ENCODE measurements around the gene FRYL.

The FRYL gene

DNA sequence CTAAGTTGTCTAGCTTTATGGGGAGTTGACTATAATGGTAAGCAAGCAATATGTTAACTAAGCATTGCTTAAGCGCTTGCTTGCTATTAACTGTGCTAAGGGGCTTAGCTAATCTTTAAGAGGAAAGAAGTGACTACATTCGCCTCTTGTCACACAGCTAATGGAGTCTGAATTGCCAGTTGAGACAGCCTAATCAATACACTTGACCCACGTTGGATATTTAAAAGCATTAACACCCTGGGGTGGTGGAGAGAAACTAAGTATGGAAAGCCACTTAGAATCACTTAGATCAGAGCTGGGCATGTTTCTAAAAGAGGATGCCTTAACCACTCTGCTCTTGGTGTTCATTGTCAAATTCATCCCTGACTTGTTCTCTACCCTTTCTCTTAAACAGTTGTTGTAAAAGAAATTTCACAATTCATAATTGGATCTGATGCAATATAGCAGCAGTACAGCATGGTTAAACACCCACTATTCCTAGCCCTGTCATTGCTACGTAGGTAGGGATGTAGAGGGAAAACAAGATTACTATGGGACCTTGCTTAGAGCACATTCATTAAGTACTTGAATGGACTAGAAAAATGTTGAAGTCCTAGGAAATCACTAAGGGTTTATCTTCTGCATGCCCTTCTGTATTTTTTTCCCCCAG, 286.5 kb downstream of the FRYL start:
- Mint-ChIP-seq H3K4me3 (no peak overlapping the region), H3K36me3 (ENCODE audit: low read depth) (no peaks in the 10 kb centered on the region), H3K27me3 (ENCODE audit: low read depth, poor library complexity) (peaks cover 56% of the 10 kb centered on the region), H3K27ac (no peak overlapping the region), H3K4me1 (no peaks in the 10 kb centered on the region), H3K9me3 (peaks cover 8% of the 10 kb centered on the region)
- DNase-seq, result no peak
- TF ChIP-seq, protein P1, sequence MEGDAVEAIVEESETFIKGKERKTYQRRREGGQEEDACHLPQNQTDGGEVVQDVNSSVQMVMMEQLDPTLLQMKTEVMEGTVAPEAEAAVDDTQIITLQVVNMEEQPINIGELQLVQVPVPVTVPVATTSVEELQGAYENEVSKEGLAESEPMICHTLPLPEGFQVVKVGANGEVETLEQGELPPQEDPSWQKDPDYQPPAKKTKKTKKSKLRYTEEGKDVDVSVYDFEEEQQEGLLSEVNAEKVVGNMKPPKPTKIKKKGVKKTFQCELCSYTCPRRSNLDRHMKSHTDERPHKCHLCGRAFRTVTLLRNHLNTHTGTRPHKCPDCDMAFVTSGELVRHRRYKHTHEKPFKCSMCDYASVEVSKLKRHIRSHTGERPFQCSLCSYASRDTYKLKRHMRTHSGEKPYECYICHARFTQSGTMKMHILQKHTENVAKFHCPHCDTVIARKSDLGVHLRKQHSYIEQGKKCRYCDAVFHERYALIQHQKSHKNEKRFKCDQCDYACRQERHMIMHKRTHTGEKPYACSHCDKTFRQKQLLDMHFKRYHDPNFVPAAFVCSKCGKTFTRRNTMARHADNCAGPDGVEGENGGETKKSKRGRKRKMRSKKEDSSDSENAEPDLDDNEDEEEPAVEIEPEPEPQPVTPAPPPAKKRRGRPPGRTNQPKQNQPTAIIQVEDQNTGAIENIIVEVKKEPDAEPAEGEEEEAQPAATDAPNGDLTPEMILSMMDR (IDR thresholded peaks at IDR 0.05), result no peak

DNA sequence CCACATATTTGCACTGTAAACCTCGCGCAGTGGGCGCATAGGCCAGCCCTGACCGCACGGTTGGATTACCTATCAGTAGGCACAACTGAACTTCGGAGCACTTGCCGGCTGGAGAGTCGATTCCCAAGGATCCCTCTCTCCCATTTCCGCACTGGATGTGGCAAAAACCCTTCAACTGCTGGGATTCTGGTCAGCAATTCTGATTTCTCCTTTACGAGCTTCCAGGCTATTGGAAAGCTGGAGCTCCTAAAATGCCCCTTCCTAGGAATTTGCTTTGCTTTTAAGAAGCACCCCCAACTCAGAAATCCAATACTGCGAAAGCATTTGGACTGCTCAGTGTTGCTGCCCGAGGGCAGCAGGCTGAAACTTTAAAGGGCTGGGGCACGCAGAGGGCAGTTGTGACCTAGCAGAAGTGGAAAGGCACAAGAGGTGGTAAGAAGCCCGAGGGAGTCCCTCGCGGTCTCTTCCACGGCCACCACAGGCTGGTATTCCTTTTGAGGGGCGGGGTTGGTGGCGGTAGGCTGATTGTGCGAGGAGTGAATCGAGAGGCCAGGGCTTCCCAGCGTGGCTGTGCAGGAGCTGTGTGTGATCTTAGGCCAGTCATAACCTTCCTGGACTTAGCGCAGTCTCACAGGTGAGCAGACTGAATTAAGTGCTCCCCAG, 288.4 kb downstream of the FRYL start:
- no peak for DNase-seq
- H3K36me3 Mint-ChIP-seq (ENCODE audit: low read depth), result no peaks in the 10 kb centered on the region
- TF ChIP-seq, protein P1 (IDR thresholded peaks at IDR 0.05), result no peak
- no peak overlapping the region for H3K27ac Mint-ChIP-seq
- no peaks in the 10 kb centered on the region for H3K4me1 Mint-ChIP-seq
- peaks cover 75% of the 10 kb centered on the region for H3K27me3 Mint-ChIP-seq (ENCODE audit: low read depth, poor library complexity)
- H3K4me3 Mint-ChIP-seq, result peak overlapping the region; percentile 45
- peaks cover 8% of the 10 kb centered on the region for H3K9me3 Mint-ChIP-seq

DNA sequence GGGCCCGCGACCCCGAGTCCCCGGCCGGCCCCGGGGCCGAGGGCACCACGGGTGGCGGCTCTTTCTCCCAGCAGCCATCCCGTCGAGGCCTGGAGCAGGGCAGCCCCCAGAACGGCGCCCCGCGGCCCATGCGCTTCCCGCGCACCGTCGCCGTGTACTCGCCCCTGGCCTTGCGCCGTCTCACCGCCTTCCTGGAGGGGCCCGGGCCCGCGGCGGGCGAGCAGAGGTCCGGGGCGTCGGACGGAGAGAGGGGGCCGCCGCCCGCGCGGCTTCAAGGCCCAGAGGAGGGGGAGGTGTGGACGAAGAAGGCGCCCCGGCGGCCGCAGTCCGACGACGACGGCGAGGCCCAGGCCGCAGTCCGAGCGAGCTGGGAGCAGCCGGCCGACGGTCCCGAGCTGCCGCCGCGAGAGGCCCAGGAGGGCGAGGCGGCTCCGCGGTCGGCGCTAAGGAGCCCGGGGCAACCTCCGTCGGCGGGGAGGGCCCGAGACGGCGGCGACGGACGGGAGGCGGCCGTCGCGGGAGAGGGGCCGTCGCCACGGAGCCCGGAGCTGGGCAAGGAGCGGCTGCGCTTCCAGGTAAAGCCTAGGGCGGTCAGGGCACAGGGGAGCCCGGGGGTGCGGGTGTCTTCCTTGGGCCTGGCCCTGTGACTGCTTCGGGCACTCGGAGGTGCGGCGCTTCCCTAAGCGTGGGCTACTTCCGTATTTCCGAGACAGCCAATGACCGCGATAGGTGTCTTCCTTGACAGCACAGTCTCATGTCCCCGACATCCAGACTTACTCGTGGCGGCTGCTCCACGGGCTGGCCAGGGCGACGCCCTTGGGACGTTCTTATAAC, 289.2 kb downstream of the FRYL start:
- H3K27me3 Mint-ChIP-seq (ENCODE audit: low read depth, poor library complexity), result peaks cover 82% of the 10 kb centered on the region
- H3K4me1 Mint-ChIP-seq, result no peaks in the 10 kb centered on the region
- peak overlapping the region; percentile 28 for H3K4me3 Mint-ChIP-seq
- DNase-seq, result peak; percentile 20
- H3K27ac Mint-ChIP-seq, result no peak overlapping the region
- peaks cover 8% of the 10 kb centered on the region for H3K9me3 Mint-ChIP-seq
- TF ChIP-seq, protein P1 (IDR thresholded peaks at IDR 0.05), result no peak
- no peaks in the 10 kb centered on the region for H3K36me3 Mint-ChIP-seq (ENCODE audit: low read depth)

DNA sequence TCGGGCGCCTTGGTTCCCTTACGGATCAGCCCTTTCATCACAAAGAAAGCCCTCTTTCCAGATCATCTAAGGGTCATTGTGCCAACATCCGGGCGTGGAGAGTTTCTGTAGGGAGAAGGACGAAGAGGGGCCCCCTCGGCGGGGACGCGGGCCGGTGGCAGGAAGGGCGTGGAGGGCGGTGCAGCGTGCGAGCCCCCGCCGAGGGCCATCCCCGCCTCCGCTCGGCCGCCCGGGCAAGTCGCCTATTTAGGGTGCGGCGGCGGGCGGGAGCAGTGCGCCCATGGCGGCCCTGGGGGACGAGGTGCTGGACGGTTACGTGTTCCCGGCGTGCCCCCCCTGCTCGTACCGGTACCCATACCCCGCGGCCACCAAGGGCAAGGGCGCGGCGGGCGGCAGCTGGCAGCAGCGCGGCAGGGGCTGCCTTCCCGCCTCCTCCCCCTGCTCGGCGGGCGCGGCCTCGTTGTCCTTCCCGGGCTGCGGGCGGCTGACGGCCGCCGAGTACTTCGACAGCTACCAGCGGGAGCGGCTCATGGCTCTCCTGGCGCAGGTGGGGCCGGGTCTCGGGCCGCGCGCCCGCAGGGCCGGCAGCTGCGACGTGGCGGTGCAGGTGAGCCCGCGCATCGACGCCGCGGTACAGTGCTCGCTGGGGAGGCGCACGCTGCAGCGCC, 289.9 kb downstream of the FRYL start, which contains the start of gene ZAR1:
Gene ZAR1, plus strand, starts transcription at position 241 of the 668 bp plus-strand sequence. Its CDS starts 40 bp downstream, at position 281.
- DNase-seq, result peak; percentile 43
- H3K4me3 Mint-ChIP-seq, result peak within 1 kb of the TSS; percentile 68
- H3K27ac Mint-ChIP-seq, result no peak within 1 kb of the TSS
- TF ChIP-seq, protein P1 (IDR thresholded peaks at IDR 0.05), result no peak
- no peaks in the 10 kb centered on the region for H3K36me3 Mint-ChIP-seq (ENCODE audit: low read depth)
- no peaks in the 10 kb centered on the region for H3K4me1 Mint-ChIP-seq
- H3K9me3 Mint-ChIP-seq, result peaks cover 8% of the 10 kb centered on the region
- H3K27me3 Mint-ChIP-seq (ENCODE audit: low read depth, poor library complexity), result peaks cover 90% of the 10 kb centered on the region

DNA sequence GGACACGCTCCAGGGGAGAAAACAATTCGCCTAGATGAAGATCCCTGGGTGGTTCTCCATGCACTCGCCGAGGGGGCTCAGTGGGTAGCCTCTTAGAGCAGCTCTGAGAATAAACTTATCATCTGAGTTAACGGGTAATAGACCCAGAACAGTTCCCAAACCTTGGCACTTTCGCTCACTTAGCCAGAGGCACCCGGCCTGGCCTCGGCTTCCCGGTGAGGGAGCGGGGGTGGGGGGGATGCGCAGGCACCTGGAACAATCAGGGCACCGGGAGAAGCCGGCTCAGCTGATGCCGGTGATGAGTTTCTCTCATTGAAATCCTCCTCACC, 290.4 kb downstream of the FRYL start:
- Mint-ChIP-seq H3K27ac (no peak overlapping the region), H3K36me3 (ENCODE audit: low read depth) (no peaks in the 10 kb centered on the region), H3K9me3 (peaks cover 11% of the 10 kb centered on the region), H3K4me3 (peak overlapping the region; percentile 68), H3K4me1 (no peaks in the 10 kb centered on the region), H3K27me3 (ENCODE audit: low read depth, poor library complexity) (peaks cover 94% of the 10 kb centered on the region)
- TF ChIP-seq, protein P1 (IDR thresholded peaks at IDR 0.05), result no peak
- DNase-seq, result peak; percentile 23
